Eye (tissue), 1 donor: Measurements from ENCODE around the gene FKBP5.
"Not testable (repeated sequence)": the region's sequence is repeated elsewhere in the genome, so short reads cannot be mapped to it uniquely, and the experiment has no call there.

ENCODE experiments used
- DNase-seq: peaks from one replicate; pipeline ENCODE4 v3.0.0-alpha.2; 2015

Gene FKBP5

DNA sequence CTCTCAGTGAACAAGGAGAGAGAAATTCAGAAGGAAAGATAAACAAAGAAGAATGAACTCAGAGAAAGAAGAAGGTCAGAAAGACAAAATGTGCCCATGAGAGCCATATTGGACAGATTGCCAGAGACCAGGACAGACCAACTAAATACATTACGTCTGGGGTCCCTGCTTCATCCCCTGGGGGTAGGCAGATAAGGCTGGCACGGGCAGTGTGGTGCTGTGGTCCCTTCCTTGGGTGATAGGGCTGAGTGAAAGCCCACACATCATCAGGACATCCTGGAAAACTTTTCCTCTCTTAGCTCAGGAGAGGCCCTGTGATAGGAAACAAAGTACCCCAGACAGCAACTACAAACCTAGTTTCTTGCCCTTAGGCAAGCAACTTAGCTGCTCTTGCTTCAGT is 34.9 kb upstream of the FKBP5 start:
- DNase-seq: no peak

DNA sequence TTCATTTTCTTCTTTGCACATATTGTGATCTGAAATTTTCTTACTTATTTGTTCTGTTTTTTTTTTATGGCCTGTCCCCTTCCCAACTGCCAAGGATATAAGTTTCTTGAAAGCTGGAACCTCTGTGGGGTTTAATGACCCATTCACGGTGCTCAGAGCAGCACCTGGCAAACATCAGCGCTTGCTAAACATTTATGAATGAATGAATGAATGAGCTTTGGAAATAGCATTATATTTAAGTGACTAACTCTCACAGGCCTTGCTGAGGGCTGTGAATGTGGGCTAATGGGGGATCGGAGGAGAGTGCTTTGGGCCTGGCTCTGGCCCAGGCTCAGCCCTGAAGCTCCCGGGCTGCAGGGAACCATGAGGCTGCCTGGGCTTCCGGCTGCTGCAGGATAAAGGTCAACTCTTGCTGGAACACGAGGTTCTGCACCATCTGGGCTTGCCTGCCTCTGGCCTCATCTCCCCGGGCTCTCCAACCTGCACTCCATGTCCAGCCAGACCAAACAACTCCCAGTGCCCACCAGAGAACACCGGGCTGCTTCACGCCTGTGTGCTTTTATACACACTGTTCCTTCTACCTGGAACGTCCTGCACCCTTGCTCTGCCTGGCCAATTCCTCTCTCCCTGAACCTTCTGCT is 33.5 kb upstream of the FKBP5 start:
- no peak for DNase-seq

DNA sequence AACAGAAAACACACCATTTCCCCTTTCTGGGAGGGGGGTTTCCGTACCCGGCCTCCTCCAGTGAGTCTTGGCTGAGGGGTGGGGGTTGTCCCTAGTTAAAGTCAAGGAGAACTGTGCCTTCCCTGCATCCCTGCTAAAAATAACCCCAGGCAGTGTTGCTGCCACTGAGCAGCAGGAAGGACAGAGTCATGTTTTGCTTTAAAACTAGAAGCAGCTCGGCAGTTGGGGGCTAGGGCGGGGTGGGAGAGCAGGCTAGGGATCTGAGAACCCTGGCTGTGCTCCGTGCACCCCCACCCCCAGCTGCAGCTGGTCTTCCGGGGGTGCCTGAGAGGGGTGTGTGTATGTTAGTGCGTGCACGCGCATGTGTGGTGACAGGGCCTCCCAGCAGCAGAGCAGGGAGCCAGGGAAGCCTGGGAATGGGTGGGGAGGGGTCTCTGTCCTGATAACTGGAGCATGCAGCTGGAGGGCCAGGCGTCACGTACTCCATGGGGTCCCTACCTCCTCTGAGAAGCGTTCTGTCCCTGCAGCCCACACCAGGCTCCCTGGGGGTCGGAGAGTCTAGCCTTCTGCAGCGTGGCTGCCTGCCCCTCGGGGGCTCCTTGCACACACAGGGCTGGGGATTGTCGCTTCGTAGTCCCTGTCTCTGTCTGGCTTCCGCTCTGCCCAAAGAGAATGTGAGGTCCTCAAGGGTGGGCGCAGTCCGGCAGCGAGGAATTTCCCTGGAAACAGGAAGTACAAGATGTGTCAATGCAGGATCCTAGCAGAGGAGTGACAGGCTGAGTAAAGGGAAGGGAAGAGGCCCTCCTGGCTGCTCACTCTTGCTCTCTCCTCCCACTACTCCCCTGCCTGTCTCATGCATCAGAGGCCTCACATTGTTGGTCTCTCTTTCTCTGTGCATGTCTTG is 31.4 kb upstream of the FKBP5 start:
- DNase-seq: peak; percentile 91

DNA sequence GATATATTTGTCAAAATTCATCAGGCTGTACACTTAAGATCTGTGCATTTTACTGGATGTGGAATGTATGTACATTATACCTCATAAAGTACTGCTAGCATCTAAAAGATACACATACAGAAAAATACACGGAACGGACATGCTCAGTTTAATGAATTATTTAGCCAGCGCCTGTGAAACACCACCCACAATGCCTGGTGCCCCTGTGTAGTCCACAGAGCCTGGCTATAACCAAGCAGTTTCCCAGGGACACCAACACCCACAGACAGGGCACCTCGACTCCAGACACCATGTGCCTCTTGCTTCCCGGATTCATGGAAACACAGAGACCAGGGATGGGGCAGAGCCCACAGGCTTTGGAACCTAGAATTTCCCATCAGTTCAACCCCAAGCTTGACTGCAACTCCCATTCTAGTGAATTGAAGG is 30.7 kb upstream of the FKBP5 start:
- no peak for DNase-seq

DNA sequence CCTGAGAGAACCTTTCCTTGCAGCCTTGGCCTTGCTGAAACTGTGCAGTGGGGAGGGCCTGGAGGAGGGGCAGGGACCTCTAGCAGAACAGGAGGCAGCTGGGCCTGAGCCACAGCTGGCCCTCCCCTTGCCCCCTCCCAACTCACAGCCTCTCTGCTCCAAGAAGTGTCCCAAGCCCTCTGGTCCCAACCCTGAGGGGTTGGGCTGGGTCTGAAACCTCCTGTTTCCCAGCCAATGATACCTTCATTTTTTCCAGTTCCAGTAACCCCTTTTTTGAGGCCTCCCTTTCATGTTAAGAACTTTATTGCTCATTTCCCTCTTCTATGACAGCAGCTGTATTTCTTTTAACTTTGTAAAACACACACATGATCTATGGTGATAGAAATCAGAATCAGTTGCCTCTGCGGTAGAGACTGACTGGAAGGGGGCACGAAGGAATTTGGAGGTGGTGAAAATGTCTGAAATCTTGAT is 30.2 kb upstream of the FKBP5 start:
- DNase-seq: peak; percentile 61

DNA sequence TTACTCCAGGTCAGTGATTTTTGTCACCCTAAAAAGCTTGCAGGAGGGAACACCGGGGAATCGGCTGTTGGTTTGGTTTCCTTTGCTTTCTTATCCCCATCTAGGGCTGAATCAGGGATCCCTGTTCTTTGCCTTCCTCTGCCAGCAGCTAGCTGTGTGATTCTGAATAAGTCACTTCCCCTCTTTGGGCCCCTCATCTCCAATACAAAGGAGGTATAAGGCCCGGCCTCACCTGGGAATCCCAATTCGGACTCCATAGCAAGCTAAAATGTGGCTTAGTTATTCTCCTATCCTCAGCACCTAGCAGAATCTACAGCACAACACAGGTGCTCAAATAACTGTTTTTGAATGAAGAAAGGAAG is 29.6 kb upstream of the FKBP5 start:
- peak; percentile 29 for DNase-seq

DNA sequence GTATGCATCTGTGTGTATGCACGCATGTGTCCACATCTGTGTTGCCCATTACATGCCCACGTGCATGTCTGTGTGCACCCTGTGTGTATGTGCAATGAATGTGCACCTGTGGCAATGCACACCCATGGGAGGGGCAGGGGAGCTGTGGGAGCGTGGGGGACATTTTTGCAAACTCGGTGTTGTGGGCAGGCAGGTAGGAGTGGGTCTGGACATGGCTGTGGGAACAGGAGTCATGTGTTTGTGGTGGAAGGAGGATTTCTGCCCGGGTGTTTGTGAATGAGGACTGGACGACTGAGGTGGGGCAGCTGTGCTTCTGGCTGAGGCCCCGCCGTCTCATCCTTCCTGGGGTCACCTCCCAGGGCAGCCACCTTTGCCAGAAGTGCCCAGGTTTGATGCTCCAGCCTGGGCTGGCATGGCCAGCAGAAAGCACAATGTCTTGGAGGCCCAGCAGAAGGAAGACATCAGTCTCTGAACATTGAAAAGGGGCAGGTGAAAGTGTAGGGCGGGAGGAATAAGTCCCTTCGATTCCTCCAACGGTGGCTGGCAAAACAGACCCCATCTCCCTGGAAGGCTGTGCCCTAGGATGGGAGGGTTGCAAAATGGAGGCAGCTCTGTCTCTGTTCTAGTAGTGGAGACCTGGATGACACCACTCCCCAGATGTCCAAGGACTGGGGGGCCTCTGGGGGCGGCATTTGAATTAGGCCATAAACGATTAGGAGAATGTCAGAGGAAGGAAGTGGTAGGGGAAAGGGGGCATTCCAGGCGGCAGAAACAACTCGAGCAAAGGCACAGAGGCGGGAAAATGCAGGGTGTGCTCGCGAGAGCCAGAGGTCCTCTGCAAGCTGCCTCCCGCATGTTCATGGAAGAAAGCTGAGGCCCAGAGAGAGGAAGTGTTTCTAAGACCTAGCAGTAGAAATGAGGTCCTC is 29.0 kb upstream of the FKBP5 start:
- DNase-seq: no peak

DNA sequence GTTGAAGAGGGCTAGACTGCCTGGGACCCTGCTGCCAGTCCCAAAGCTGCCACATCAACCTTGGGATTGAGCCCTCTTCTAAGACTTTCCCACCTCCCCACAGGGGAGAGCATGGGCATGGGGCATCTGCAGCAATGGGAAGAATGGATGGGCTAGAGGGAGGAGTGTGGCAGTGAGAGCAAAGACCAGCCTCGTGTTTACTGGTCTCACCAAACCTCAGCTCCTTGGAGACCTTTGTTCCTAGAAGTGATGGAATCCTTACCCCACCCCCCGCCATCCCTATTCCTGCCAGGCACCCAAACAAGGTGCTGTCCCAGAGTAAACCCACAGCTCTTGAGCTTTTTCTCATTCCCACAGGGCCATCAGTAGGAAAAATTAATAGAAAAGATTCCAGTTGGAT is 28.1 kb upstream of the FKBP5 start:
- no peak for DNase-seq

DNA sequence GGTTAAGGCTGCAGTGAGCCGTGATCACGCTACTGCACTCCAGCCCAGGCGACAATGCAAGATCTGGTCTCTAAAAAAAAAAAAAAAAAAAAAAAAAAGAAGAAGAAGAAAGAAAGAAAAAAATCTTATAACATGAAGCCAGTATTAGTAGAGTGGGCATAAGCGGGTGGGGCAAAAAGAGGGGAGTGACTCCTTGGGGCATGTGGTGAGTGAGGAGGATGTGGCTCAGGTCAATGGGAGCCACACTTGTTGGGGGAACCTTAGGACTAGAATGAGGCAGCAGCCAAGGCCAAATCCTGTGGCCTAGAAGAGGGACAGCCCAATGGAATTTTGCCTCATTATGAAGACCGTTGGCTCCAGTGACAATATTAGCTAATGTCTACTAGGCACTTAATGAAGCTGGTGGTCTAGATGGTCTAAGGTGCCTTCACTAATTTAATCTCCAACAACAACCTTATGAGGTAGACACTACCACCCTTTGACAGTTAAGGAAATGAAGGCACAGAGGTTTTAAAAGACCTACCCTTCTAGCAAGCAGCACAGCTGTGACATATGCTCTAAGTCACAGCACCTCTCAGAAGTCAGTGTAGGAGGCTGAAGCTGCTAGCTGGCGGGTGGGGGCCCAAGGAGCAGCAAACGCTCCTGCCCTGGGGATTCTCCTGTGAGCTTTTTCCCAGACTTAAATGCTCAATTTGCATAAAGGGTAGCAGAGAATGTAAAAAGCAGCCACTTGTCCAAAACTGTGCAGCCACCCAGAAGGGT is 24.5 kb upstream of the FKBP5 start:
- DNase-seq: no peak

DNA sequence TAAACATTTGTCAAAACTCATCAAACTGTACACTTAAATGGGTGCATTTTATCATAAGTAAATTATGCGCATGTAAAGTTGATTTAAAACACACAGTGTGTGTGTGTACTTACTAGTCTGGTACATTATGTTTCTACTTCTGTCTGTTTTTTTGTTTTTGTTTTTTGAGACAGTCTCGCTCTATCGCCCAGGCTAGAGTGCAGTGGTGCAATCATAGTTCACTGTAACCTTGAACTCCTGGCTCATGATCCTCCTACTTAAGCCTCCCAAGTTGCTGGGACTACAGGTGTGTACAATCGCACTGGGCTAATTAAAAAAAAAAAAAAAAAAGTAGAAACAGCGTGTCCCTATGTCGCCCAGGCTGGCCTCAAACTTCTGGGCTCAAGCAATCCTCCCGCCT is 23.0 kb upstream of the FKBP5 start:
- DNase-seq: no peak

DNA sequence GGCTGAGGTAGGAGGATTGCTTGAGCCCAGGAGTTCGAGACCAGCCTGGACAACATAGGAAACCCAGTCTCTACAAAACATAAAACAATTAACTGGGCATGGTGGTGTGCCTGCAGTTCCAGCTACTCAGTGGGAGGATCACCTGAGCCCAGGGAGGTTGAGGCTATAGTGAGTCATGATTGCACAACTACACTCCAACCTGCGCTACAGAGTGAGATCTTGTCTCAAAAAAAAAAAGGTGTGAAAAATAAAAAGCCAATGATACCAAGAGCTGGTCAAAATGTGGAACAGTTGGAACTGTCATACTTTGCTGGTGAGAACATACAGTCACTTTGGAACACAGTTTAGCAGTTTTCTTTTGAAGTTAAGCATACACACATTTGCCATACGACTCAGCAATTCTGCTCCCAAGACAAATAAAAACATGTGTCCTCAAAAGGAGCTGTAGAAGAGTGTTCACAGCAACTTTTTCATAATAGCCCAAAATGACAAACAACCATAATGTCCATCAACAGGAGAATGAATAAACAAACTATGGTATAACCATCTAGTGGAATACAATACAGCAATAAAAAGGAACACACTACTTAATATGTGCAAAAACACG is 21.6 kb upstream of the FKBP5 start:
- no peak for DNase-seq

DNA sequence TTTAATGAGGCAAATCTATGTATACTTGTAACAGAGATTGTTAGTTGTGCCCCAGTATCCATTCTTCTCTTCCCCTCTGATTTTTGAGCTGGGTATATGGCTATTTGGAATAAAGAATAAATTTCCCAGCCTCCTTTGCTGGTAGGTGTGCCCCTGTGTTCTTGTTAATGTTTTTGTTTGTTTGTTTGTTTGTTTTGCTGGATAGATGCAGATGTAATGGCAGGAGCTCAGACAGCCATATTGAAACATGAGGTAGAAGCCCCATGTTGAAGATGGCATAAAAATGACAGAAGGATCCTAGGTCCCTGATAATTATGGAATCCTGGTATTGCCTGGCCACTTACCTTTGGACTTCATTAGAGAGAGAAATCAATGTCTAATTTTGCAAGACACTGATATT is 19.9 kb upstream of the FKBP5 start:
- no peak for DNase-seq

DNA sequence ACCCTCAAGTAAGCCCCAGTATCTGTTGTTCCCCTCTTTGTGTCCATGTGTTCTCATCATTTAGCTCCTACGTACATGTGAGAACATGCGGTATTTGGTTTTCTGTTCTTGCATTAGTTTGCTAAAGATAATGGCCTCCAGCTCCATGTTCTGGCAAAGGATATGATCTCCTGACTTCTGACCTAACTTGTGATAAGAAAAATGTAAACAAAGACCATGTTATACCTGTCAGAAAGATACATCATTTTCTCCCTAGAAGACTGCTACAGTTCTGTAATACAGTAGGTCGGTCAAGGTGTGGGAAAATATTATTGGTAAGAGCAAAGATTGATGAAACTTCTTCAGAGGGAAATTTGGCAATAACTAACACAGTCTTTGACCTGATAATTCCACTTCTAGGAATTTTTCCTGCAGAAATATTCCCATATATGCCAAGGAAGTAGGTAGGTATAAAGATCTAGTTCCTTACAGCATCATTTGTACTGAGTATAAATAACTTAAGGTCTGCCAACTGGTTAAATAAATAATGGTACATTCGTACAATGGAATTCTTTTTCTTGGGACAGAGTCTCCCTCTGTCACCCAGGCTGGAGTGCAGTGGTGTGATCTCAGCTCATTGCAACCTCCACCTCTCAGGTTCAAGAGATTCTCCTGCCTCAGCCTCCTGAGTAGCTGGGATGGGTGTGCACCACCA is 19.1 kb upstream of the FKBP5 start:
- no peak for DNase-seq

DNA sequence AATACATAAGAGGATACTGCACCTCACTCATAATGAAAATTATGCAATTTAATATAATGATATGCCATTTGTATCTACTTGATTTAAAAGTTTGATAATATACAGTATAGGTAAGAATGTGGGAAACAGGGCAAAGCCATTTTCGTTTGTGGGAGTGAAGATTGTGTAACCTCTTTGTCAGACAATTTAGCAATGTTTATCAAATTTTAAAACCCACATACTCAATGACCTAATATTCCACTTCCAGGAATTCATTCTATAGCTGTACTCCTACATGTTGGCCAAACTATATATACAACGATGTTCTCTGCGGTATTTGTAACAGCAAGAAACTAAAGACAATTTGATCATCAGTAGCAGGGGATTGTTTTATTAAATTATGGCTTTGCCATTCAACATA is 17.8 kb upstream of the FKBP5 start:
- DNase-seq: no peak

DNA sequence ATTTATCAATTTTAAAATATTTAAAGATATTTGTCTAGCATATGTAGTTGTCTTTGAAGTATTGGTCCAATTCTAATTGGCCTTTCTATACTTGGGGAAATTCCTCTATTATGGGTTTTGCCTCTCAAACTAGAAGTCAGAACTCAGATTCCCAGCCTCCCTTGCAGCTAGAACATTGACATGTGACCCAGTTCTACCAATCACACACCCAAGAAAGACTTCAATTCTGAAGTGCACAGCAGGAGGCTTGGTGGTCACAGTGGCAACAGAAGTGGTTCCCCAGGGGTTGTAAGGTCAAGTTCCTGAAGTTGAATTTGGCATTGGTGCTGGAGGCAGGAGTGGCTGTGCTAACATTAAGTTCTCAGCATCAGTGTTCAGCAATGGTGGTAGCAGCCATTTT is 14.8 kb upstream of the FKBP5 start:
- no peak for DNase-seq

DNA sequence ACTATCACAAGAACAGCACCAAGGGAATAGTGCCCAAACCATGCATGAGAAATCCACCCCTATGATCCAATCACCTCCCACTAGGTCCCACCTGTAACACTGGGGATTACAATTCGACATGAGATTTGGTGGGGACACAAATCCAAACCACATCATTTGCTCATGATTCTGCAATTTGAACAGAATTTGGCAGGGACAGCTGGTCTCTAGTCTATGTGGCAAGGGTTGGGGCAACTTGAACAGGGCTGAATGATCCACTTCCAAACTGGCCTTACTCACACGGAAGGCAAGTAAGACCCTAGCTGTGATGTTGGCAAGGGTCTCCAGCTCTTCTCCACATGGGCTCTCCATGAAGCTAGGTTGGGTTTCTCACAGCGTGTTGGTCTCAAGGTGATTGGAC is 10.1 kb upstream of the FKBP5 start:
- DNase-seq: no peak

DNA sequence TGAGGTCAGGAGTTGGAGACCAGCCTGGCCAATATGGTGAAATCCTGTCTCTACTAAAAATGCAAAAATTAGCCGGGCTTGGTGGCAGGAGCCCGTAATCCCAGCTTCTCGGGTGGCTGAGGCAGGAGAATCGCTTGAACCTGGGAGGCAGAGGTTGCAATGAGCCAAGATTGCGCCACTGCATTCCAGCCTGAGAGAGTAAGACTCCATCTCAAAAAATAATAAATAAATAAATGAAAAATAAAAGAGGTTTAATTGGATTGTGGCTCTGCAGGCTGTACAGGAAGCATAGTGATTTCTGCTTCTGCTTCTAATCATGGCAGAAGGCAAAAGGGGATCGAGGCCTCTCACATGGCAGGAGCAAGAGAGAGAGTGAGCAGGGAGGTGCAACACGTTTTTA is 9.7 kb upstream of the FKBP5 start:
- not testable (repeated sequence) for DNase-seq

DNA sequence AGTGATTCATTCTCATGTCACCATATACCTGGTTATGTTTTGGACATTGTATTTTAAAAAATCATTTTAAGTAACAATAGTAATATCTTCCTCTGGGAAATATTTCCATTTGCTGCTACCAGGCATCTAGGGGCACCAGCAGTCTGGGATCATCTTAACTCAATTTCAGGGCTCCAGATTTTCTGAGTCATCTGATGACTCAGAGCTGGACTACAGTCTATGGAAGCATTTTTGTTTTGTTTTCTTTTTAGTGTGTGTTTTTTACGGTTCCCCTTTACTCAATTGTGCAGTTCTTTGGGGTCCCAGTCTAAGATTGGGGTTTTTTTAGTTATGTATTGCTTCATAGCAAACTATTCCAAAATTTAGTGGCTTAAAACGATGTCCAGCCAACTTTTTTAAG is 5.7 kb upstream of the FKBP5 start:
- DNase-seq: no peak

DNA sequence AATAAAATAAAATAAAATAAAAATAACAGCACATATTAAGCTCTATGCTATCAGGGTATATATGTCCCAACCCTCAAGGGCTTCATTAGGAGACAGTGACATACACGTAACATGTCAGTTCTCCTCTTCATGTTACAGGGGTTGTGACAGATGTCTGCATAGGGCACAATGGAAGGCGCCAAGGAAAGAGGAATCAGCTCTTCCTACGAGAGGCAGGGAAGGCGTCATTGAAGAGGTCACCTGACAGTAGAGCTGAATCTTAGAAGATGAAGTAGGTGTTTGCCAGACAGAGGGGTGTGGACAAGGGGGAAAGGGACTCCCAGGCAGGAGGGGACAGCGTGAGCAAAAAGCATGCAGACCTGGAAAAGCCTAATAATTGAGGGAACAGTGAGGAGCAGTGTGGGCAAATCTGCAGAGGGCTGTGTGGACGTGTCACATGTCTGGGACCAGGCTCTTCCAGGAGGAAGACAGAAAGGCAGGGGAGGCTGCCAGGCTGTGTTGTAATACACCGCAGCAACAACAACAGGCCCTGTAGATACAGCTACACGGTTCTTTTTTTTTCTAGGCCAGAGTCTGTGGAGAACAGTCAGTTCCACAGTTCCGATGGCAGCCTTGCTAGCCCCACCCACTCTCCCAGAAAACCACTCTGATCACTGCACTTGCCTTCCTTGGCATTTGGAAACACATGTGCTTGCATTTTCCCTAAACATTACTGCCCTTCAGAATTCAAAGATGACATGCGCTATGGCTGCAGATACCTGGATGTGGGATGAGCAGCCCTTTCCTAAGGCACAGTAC is 2.5 kb upstream of the FKBP5 start:
- DNase-seq: no peak

DNA sequence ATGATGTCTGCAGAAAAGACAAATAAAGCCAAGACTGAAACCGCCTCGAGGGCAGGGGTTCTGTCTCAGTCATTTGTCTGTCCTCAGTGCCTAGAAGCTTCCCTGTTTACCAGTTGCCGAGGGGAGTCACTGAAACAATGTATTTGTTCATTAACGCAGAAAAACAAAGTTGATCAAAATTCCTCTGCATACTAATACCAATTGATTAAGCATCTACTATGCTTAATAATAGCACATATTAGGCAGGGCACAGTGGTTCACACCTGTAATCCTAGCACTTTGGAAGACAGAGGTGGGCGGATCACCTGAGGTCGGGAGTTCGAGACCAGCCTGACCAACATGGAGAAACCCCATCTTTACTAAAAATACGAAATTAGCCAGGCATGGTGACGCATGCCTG is 1.8 kb upstream of the FKBP5 start:
- DNase-seq: no peak

DNA sequence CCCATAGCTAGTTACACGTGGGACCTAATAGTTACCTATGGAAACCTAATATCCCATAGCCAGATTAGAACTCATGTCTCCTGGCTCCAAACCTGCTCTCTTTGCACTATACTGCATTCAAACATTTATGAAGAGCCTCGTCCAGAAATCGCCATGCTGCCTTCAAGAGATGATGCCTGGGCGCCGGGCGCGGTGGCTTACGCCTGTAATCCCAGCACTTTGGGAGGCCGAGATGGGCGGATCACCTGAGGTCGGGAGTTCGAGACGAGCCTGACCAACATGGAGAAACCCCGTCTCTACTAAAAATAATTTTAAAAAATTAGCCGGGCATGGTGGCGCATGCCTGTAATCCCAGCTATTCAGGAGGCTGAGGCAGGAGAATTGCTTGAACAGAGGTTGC is 1.3 kb upstream of the FKBP5 start:
- DNase-seq: not testable (repeated sequence)
